ENCODE results near the gene COQ8A. TPM values are rescaled to one million over a fixed set of nuclear protein-coding genes. Genes with fewer than 3 reads are reported as not detected.

COQ8A gene
- polyA plus RNA-seq, 1 of the 3 experiments (the other 2 are of a cell fraction) = 11.8 TPM

DNA sequence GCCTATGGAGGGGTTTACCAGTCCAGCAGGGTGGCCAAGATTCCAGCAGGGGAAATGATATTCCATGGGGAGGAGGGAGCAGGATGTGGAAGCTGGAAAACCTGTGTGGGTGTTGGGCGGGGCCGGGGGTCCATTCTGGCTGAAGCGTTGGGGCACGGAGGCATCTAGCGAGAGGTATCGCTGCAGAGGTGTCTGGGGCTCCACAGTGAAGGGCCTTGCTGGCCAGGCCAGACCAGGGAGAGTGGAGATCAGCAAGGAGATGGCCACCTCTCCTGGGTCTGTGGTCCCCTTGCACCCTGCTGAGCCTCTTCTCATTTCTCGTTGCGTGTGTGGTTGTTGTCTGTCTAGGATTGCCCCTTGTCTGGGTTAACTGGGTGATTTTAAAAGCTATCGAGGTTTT lies 6.2 kb downstream of the COQ8A start:
- no peaks in the 10 kb centered on the region for H3K27me3 ChIP-seq (ENCODE audit: insufficient read depth)
- no peaks in the 10 kb centered on the region for H4K20me1 ChIP-seq (ENCODE audit: insufficient read depth)
- no peak overlapping the region for H2AFZ ChIP-seq (ENCODE audit: low read depth)
- H3K27ac ChIP-seq (ENCODE audit: low read depth in 2 of 2, low read length in 1 of 2) = peak overlapping the region in 1 of 2 experiments; percentile 50; a peak in 1 of 4 replicates
- H3K36me3 ChIP-seq (replicated peaks in 1 of 2; ENCODE audit: control insufficient read depth in 1 of 2, insufficient read depth in 2 of 2, low read length in 1 of 2) = no peaks in the 10 kb centered on the region
- no peak overlapping the region for H3K9ac ChIP-seq
- no peaks in the 10 kb centered on the region for H3K79me2 ChIP-seq (ENCODE audit: insufficient read depth)
- H3K4me3 ChIP-seq (ENCODE audit: low read depth in 2 of 2, low read length in 1 of 2) = no peak overlapping the region
- no peaks in the 10 kb centered on the region for H3F3A ChIP-seq (replicated peaks; ENCODE audit: insufficient read depth)
- CTCF ChIA-PET = interaction anchor here (0.9 to 1.3 kb wide), 3 partner anchors 12 to 320 kb away, joined by 3 to 5 read pairs (median 3); no protein-coding TSS in a partner anchor
- DNase-seq = no peak
- TF ChIP-seq POLR2AphosphoS5 (IDR thresholded peaks at IDR 0.05; ENCODE audit: low read depth, low read length) (no peak), FOXJ3 (CRISPR knock-in tag; IDR thresholded peaks at IDR 0.05) (no peak)
- TF ChIP-seq, protein P1, sequence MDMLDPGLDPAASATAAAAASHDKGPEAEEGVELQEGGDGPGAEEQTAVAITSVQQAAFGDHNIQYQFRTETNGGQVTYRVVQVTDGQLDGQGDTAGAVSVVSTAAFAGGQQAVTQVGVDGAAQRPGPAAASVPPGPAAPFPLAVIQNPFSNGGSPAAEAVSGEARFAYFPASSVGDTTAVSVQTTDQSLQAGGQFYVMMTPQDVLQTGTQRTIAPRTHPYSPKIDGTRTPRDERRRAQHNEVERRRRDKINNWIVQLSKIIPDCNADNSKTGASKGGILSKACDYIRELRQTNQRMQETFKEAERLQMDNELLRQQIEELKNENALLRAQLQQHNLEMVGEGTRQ (IDR thresholded peaks at IDR 0.05; ENCODE audit: borderline replicate concordance, low read depth, low read length) = no peak
- TF ChIP-seq, protein P2, sequence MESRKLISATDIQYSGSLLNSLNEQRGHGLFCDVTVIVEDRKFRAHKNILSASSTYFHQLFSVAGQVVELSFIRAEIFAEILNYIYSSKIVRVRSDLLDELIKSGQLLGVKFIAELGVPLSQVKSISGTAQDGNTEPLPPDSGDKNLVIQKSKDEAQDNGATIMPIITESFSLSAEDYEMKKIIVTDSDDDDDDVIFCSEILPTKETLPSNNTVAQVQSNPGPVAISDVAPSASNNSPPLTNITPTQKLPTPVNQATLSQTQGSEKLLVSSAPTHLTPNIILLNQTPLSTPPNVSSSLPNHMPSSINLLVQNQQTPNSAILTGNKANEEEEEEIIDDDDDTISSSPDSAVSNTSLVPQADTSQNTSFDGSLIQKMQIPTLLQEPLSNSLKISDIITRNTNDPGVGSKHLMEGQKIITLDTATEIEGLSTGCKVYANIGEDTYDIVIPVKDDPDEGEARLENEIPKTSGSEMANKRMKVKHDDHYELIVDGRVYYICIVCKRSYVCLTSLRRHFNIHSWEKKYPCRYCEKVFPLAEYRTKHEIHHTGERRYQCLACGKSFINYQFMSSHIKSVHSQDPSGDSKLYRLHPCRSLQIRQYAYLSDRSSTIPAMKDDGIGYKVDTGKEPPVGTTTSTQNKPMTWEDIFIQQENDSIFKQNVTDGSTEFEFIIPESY (IDR thresholded peaks at IDR 0.05; ENCODE audit: borderline replicate concordance, low read depth) = no peak
- TF ChIP-seq, protein P3, sequence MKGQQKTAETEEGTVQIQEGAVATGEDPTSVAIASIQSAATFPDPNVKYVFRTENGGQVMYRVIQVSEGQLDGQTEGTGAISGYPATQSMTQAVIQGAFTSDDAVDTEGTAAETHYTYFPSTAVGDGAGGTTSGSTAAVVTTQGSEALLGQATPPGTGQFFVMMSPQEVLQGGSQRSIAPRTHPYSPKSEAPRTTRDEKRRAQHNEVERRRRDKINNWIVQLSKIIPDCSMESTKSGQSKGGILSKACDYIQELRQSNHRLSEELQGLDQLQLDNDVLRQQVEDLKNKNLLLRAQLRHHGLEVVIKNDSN (IDR thresholded peaks at IDR 0.05; ENCODE audit: borderline replicate concordance, low read depth) = no peak
- H3K4me1 ChIP-seq (ENCODE audit: control insufficient read depth in 1 of 2, insufficient read depth in 2 of 2, low read depth in 1 of 2, low read length in 1 of 2) = peaks cover 0 to 16% of the 10 kb centered on the region in 2 experiments; a peak in 1 of 4 replicates
- no peaks in the 10 kb centered on the region for H3K9me2 ChIP-seq
- no peaks in the 10 kb centered on the region for H3K9me3 ChIP-seq
- H3K4me2 ChIP-seq = no peak overlapping the region
- 83% methylated on average over 1 of the region's 9 CpGs for WGBS (ENCODE audit: low lambda C conversion rate)
- POLR2A ChIA-PET = no interaction called here

DNA sequence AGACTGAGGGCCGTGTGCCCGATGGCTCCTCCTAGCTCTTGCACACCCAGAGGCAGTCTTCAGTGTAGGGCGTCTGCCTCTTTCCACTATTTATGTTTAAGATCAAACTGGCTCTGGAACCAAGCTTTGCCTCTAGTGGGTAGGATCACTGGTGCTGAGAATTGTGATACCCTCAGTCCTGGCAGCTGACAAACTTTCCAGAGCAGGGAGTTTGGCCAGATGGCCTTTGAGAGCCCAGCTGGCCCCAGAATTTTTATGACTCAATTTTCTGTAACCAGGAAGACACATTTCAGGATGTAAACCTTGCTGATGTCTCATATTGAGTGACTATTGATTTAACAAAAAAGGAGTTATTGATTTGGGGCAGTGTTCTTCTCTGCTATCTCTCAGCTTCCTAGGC lies 6.7 kb downstream of the COQ8A start:
- WGBS (ENCODE audit: low lambda C conversion rate) = 57% methylated on average over 3 of the region's 3 CpGs
- POLR2A ChIA-PET = no interaction called here
- H2AFZ ChIP-seq (ENCODE audit: low read depth) = no peak overlapping the region

More for the DNA sequence above, 6.7 kb downstream of the COQ8A start:
- H3K27ac ChIP-seq (ENCODE audit: low read depth in 2 of 2, low read length in 1 of 2) = peak overlapping the region in 1 of 2 experiments; percentile 50; a peak in 1 of 4 replicates
- no peak overlapping the region for H3K9ac ChIP-seq
- no peak overlapping the region for H3K4me2 ChIP-seq
- H3F3A ChIP-seq (replicated peaks; ENCODE audit: insufficient read depth) = no peaks in the 10 kb centered on the region
- no peaks in the 10 kb centered on the region for H3K27me3 ChIP-seq (ENCODE audit: insufficient read depth)
- TF ChIP-seq RCOR1 (IDR thresholded peaks at IDR 0.05; ENCODE audit: low read length) (peak; percentile 50; the same call in 1 of the 2 replicates), SMC3 (IDR thresholded peaks at IDR 0.05; ENCODE audit: low read depth, low read length) (no peak), RAD21 (IDR thresholded peaks at IDR 0.05; ENCODE audit: low read length) (0 out of 2 replicates have a peak, but pooled peaks have one; percentile 5)
- TF ChIP-seq, protein P3 (IDR thresholded peaks at IDR 0.05; ENCODE audit: borderline replicate concordance, low read depth) = no peak
- H3K4me3 ChIP-seq (ENCODE audit: low read depth in 2 of 2, low read length in 1 of 2) = no peak overlapping the region
- CTCF ChIA-PET = interaction anchor here (0.9 to 1.0 kb wide), 2 partner anchors 13 to 313 kb away, joined by 3 read pairs; no protein-coding TSS in a partner anchor
- H4K20me1 ChIP-seq (ENCODE audit: insufficient read depth) = no peaks in the 10 kb centered on the region
- H3K36me3 ChIP-seq (replicated peaks in 1 of 2; ENCODE audit: control insufficient read depth in 1 of 2, insufficient read depth in 2 of 2, low read length in 1 of 2) = no peaks in the 10 kb centered on the region
- no peaks in the 10 kb centered on the region for H3K9me2 ChIP-seq
- H3K4me1 ChIP-seq (ENCODE audit: control insufficient read depth in 1 of 2, insufficient read depth in 2 of 2, low read depth in 1 of 2, low read length in 1 of 2) = peaks cover 0 to 16% of the 10 kb centered on the region in 2 experiments; a peak in 1 of 4 replicates
- H3K79me2 ChIP-seq (ENCODE audit: insufficient read depth) = no peaks in the 10 kb centered on the region
- no peaks in the 10 kb centered on the region for H3K9me3 ChIP-seq
- peak; percentile 63 for DNase-seq
